ENCODE results near the gene SGMS1. TPM values are rescaled to one million over a fixed set of nuclear protein-coding genes. Genes with fewer than 3 reads are reported as not detected.
"Not testable (repeated sequence)": the region's sequence is repeated elsewhere in the genome, so short reads cannot be mapped to it uniquely, and the experiment has no call there.

SGMS1 gene
- total RNA-seq, 1 donor from 2014 or later, result 78.8 TPM

GRCh38 chr10:50558371-50558770, 65.4 kb downstream of the SGMS1 start:
- DNase-seq (ENCODE audit: low spot score), result no peak

DNA sequence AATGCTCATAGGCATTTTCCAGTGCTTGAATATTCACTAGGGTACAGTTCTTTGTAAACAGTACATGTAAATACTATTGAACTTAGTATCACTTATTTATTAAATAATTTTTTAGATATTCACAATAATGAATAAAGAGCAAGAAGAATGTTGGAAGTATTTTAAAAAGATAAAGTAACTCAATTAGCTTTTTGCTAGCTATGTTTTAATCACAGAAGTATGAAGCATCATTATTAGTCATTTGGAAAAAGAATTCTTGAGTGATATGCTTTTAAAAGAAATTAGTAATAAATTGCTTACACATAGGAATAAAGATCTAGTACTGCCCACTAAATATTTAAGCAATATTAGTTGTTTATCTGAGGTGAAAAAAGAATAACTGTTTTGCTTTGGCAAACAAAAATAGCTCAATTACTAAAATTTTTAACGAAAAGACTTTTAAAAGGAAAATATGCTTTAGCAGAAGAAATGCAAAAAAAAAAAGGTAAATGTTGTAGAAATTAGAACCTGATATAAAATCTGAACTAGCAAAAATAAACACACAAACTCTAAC, 66.5 kb downstream of the SGMS1 start:
- no peak for DNase-seq (ENCODE audit: low spot score)

DNA sequence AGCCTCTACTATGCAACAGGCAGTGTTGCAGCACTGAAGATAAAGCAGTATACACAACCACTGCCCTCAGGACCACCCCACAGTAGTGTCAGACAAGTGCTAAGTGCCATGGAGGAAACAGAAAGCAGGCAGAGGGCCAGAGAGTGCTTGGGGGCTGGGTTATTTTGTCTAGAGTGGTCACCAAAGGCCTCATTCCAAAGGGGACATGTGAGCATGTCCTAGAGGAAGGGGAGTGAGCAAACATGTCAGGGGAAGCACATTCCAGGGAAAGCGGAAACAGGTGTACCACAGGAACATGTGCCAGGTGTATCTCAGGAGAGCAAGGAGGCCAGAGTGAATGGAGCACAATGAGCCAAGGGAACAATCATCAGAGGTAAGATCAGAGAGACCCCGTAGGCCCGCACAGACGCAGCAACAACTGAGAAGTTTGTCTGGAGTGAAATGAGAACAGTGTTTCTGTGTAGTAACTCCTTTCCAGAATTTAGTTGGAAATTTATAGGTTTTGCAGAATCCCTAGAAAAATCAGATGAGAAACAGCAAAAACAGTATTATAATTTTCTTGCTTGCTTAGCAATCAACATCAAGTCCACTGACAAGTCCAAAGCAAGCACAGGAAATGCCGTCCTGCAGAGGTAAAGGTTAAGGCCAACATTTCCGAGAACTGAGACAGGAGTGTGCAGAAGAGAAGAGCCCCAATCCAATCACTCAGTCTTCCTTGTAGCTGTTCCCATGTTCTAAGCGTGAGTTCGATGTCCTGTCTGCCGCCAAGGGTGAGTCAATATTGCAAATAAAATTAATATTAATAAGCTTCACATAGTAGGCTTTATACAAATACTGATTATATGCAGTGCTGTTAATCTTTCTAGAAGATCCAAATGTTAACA, 67.3 kb downstream of the SGMS1 start:
- DNase-seq (ENCODE audit: low spot score), result no peak

DNA sequence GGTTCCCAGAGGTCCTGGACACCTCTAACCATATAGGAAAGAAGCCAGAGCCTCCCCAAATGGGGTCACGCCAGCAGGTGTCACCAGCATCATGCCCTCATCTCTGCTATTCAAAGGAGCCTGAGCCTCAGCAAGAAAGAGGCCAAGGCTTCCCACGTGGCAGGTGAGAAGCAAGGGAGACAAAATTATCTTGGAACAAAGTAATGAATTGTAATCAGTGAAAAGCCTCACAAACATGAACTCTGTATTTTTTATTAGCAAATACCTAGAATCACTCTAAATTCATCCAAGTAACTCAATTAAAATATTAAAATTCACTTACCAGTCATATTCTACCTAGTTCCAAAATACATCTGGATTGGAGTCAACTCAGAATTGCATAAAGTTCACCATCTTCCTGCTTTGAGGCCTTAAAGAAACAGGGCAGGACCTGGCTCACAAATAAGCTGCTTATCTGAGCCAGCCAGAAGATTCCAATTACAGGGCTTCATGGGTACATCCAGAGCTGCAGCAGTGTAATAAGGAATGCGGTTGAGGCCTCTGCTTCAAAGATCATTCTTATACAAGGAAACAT, 68.7 kb downstream of the SGMS1 start:
- no peak for DNase-seq (ENCODE audit: low spot score)

DNA sequence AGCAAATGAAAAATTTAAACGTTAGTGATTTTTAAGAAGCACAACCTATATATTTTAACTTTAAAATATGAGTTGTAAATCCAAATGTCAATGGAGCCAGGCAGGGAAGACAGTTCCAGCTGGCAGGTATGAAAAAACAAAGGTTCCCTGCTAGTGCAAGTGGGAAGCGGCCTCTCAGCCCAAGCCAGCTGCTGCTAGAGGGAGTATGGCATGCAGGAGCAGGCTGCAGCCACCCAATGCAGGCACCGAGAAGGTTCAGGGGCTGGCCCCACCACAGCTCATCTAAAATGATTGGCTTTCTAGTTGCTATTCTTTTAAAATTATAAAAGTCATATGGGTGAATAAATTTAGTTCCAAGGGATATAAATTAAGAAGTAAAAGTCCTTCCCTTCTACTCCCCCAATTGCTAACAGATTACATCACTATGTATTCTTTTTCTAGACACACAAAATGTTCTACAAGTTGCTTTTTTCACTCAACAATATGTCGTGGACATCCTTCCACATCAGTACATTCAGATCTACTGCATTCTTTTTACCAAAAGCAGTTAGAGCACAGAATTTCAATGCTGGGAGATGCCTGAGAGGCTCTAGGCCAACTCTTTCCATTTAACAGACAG, 69.3 kb downstream of the SGMS1 start:
- DNase-seq (ENCODE audit: low spot score), result no peak

GRCh38 chr10:50552771-50553535, 70.8 kb downstream of the SGMS1 start:
- DNase-seq (ENCODE audit: low spot score), result no peak

- DNase-seq (ENCODE audit: low spot score), result no peak
Observed at GRCh38 chr10:50552308-50552707, 71.4 kb downstream of the SGMS1 start.

DNA sequence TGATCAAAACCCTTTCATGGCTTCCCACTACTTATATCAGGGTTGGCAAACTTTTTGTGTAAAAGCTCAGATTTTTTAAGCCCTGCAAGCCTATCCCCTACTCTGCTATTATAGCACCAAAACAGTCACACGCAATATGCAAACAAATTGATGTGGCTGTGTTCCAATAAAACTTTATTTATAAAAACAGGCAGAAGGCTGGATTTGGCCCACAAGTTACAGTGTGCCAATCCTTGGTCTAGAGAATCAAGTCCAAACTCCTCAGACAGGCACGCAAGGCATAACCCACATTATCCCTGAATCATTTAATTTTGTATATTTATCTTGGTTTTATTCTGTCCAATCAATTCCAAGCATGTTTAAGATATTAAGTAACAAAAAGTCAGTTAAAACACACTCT, 71.9 kb downstream of the SGMS1 start:
- no peak for DNase-seq (ENCODE audit: low spot score)

- DNase-seq (ENCODE audit: low spot score), result no peak
Observed at GRCh38 chr10:50550291-50550839, 73.4 kb downstream of the SGMS1 start.

GRCh38 chr10:50549186-50549585, 74.6 kb downstream of the SGMS1 start:
- not testable (repeated sequence) for DNase-seq (ENCODE audit: low spot score)

- not testable (repeated sequence) for DNase-seq (ENCODE audit: low spot score)
Observed at GRCh38 chr10:50548481-50548880, 75.3 kb downstream of the SGMS1 start.

- not testable (repeated sequence) for DNase-seq (ENCODE audit: low spot score)
Observed at GRCh38 chr10:50546287-50546686, 77.5 kb downstream of the SGMS1 start.

DNA sequence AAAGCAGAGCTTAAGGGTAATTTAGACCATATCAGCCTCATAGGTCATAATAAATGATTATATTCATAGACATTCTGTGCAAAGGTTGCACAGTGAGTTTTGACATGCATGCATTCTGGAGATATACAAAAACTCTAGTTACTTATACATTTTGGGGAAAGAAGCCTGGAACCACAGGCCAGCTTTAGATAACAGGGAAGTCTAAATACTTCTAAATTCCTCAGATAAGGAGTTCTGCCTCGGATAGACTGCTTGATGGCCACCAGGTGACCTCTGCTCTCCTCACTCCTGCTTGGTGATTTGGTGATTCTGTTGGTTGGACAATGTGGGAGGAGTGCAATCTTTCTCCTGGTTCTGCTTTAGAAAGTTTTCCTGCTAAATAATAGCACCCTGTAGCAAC, 77.9 kb downstream of the SGMS1 start:
- DNase-seq (ENCODE audit: low spot score), result no peak

DNA sequence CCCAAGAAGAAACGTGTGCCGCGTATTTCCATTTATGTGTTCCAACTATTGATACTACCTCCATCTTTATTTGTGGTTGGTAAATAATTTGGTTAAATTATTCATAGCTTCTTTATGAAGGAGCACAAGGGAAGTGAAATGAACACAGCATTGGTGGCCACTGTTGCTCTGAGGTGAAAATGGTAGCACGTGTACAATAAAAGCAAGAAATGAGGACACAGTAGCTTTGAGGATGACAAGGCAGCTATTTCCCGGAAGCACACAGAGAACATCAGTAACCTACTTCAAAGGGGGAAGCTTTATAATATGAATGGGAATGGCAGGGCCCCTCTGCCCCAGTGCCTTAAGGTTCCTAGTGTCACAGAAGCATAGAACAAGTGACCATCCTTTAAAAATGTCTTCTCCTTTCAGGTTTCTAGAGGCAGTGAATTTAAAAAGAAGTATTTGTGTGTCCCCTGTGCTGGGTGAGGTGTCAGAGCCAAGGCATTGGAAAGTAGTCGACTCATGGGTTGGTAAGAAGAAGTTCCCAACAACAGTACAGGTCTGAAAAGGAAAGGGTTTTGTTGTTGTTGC, 78.8 kb downstream of the SGMS1 start:
- no peak for DNase-seq (ENCODE audit: low spot score)

- DNase-seq (ENCODE audit: low spot score), result no peak
Observed at GRCh38 chr10:50544095-50544856, 79.5 kb downstream of the SGMS1 start.

- DNase-seq (ENCODE audit: low spot score), result no peak
Observed at GRCh38 chr10:50542871-50543270, 80.9 kb downstream of the SGMS1 start.

GRCh38 chr10:50541921-50542320, 81.8 kb downstream of the SGMS1 start:
- DNase-seq (ENCODE audit: low spot score), result no peak

GRCh38 chr10:50541317-50541716, 82.4 kb downstream of the SGMS1 start:
- DNase-seq (ENCODE audit: low spot score), result no peak

DNA sequence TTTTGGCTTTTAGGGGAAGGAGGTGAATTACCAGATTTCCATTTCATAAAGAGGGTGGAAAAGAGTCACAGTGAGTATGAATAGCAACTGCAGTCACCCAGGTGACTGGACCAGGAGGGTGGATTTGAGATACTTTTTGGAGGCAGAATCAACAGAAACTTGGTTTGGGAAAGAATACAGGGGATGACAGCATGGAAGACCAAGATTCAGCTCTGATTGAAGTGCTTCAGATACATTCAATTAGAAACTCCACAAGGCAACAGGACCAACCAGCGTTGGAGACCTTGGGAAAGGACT, 83.0 kb downstream of the SGMS1 start:
- no peak for DNase-seq (ENCODE audit: low spot score)

- no peak for DNase-seq (ENCODE audit: low spot score)
Observed at GRCh38 chr10:50540069-50540825, 83.5 kb downstream of the SGMS1 start.

Data from ureter (tissue), 1 donor.